Osteocyte (in vitro differentiated cells): ENCODE measurements around the gene GAMT. TPM values are rescaled to one million over a fixed set of nuclear protein-coding genes. Genes with fewer than 3 reads are reported as not detected.

Experiments
- DNase-seq: peaks from one replicate; pipeline ENCODE4 v3.0.0; 2021; ENCODE audit warnings: mixed read lengths; ENCODE audit not compliant: unreplicated experiment; ENCODE audit errors: extremely low spot score
- H3K27ac Mint-ChIP-seq: one replicate; pipeline ENCODE4 v1.8.0; 2021; ENCODE audit warnings: mild to moderate bottlenecking, mixed read lengths; ENCODE audit not compliant: unreplicated experiment
- H3K27me3 Mint-ChIP-seq: one replicate; pipeline ENCODE4 v1.8.0; 2021; ENCODE audit warnings: mixed read lengths; ENCODE audit not compliant: unreplicated experiment
- H3K36me3 Mint-ChIP-seq: one replicate; pipeline ENCODE4 v1.8.0; 2021; ENCODE audit warnings: mixed read lengths; ENCODE audit not compliant: unreplicated experiment
- H3K4me1 Mint-ChIP-seq: one replicate; pipeline ENCODE4 v1.8.0; 2021; ENCODE audit warnings: mixed read lengths; ENCODE audit not compliant: unreplicated experiment
- H3K4me3 Mint-ChIP-seq: one replicate; pipeline ENCODE4 v1.8.0; 2021; ENCODE audit warnings: mild to moderate bottlenecking, moderate library complexity, mixed read lengths; ENCODE audit not compliant: unreplicated experiment
- H3K9me3 Mint-ChIP-seq: one replicate; pipeline ENCODE4 v1.8.0; 2021; ENCODE audit warnings: mixed read lengths; ENCODE audit not compliant: unreplicated experiment
- CTCF ChIP-seq: fragments of 200-600 bp; sonication (generic); IDR thresholded peaks from 2 replicates; pipeline ENCODE4 v1.5.0; 2021; ENCODE audit warnings: antibody characterized with exemption, mild to moderate bottlenecking, moderate library complexity
- total RNA-seq: library from RNA; stranded (reverse); gene quantifications from 2 replicates; pipeline ENCODE4 v1.2.1, GENCODE V29; 2021

The GAMT gene
- total RNA-seq, 1 donor from 2014 or later, result 35.3 TPM

GRCh38 chr19:1379961-1380489 lies 21.3 kb downstream of the GAMT start:
- Mint-ChIP-seq H3K27me3 (no peaks in the 10 kb centered on the region), H3K4me3 (no peak overlapping the region)

GRCh38 chr19:1379126-1379905 lies 22.0 kb downstream of the GAMT start:
- H3K27me3 Mint-ChIP-seq, result no peaks in the 10 kb centered on the region
- H3K9me3 Mint-ChIP-seq, result no peaks in the 10 kb centered on the region
- no peak overlapping the region for H3K27ac Mint-ChIP-seq
- H3K4me1 Mint-ChIP-seq, result peaks cover 11% of the 10 kb centered on the region
- H3K36me3 Mint-ChIP-seq, result peaks cover 10% of the 10 kb centered on the region
- TF ChIP-seq CTCF, result no peak
- no peak overlapping the region for H3K4me3 Mint-ChIP-seq
- DNase-seq, result no peak

More at GRCh38 chr19:1379961-1380489, 21.3 kb downstream of the GAMT start:
- H3K9me3 Mint-ChIP-seq, result no peaks in the 10 kb centered on the region
- no peak for TF ChIP-seq CTCF
- H3K4me1 Mint-ChIP-seq, result peaks cover 18% of the 10 kb centered on the region
- no peak for DNase-seq
- no peak overlapping the region for H3K27ac Mint-ChIP-seq
- peaks cover 8% of the 10 kb centered on the region for H3K36me3 Mint-ChIP-seq

GRCh38 chr19:1377965-1378785 lies 23.2 kb downstream of the GAMT start:
- Mint-ChIP-seq H3K27ac (no peak overlapping the region), H3K36me3 (peaks cover 15% of the 10 kb centered on the region), H3K4me3 (no peak overlapping the region), H3K4me1 (peaks cover 10% of the 10 kb centered on the region), H3K27me3 (no peaks in the 10 kb centered on the region), H3K9me3 (no peaks in the 10 kb centered on the region)
- DNase-seq, result no peak
- no peak for TF ChIP-seq CTCF

- Mint-ChIP-seq H3K27me3 (no peaks in the 10 kb centered on the region), H3K4me1 (peaks cover 6% of the 10 kb centered on the region), H3K4me3 (no peak overlapping the region), H3K27ac (no peak overlapping the region), H3K9me3 (no peaks in the 10 kb centered on the region), H3K36me3 (peaks cover 15% of the 10 kb centered on the region)
- no peak for TF ChIP-seq CTCF
- DNase-seq, result no peak
Observed at GRCh38 chr19:1377176-1377964, 24.0 kb downstream of the GAMT start.
